A673 (cell line): Measurements from ENCODE around the gene SFSWAP. TPM values are rescaled to one million over a fixed set of nuclear protein-coding genes. Genes with fewer than 3 reads are reported as not detected.

Source experiments
- BruUV-seq: library from RNA; stranded (reverse); fragments of 400-500 nt; replicated peaks from 2 replicates; lab custom pipeline; 2021; lab: Mats Ljungman, UMichigan
- CTCF ChIA-PET: fragments of 300-600 bp; sonication (Branson Sonifier 250); formaldehyde crosslinking; loops from one replicate; lab custom pipeline; 2022; ENCODE audit warnings: antibody characterized with exemption; lab: Charles Lee
- POLR2A ChIA-PET: fragments of 300-600 bp; sonication (Branson Sonifier 250); formaldehyde crosslinking; loops from one replicate; lab custom pipeline; 2022; ENCODE audit warnings: antibody characterized with exemption; ENCODE audit not compliant: low non-redundant PET; lab: Charles Lee
- DNase-seq: peaks from one replicate; pipeline ENCODE4 v3.0.0-alpha.2; 2015; ENCODE audit warnings: low spot score
- H3K27ac ChIP-seq: fragments of 200-600 bp; sonication (generic); 2 replicates; pipeline ENCODE4 v1.5.1; 2016; ENCODE audit warnings: mixed run types, low read depth, mild to moderate bottlenecking, mixed read lengths, antibody characterized with exemption, low read length; ENCODE audit not compliant: poor library complexity, severe bottlenecking
- H3K27me3 ChIP-seq: fragments of 200-600 bp; sonication (generic); replicated peaks from 2 replicates; pipeline ENCODE4 v1.6.1; 2017; ENCODE audit warnings: mixed run types, low read depth, mild to moderate bottlenecking, mixed read lengths, antibody characterized with exemption, low read length; ENCODE audit not compliant: insufficient read depth, poor library complexity
- H3K36me3 ChIP-seq: fragments of 200-600 bp; sonication (generic); 2 replicates; pipeline ENCODE4 v1.6.1; 2016; ENCODE audit warnings: mixed run types, mild to moderate bottlenecking, mixed read lengths, antibody characterized with exemption, low read length; ENCODE audit not compliant: insufficient read depth, poor library complexity, severe bottlenecking
- H3K4me1 ChIP-seq: fragments of 200-600 bp; sonication (generic); 2 replicates; pipeline ENCODE4 v1.6.1; 2017; ENCODE audit warnings: mixed run types, mild to moderate bottlenecking, mixed read lengths, antibody characterized with exemption, low read length; ENCODE audit not compliant: insufficient read depth, poor library complexity, severe bottlenecking
- H3K4me3 ChIP-seq: fragments of 200-600 bp; sonication (generic); 2 replicates; pipeline ENCODE4 v1.5.1; 2016; ENCODE audit warnings: low read depth, mixed run types, mild to moderate bottlenecking, mixed read lengths, low read length; ENCODE audit not compliant: poor library complexity, severe bottlenecking
- H3K9me3 ChIP-seq: fragments of 200-600 bp; sonication (generic); 2 replicates; pipeline ENCODE4 v1.6.1; 2016; ENCODE audit warnings: mixed run types, low read depth, mild to moderate bottlenecking, mixed read lengths, antibody characterized with exemption, low read length; ENCODE audit not compliant: poor library complexity, severe bottlenecking
- EZH2 ChIP-seq: fragments of 200-600 bp; sonication (generic); IDR thresholded peaks from 2 replicates; pipeline ENCODE4 v1.6.1; 2017; ENCODE audit warnings: borderline replicate concordance, low read depth, mild to moderate bottlenecking, mixed read lengths, antibody characterized with exemption, low read length; ENCODE audit not compliant: poor library complexity, severe bottlenecking
- intact Hi-C: fragments of 100-400 bp; cut with micrococcal nuclease; formaldehyde crosslinking; loops from one replicate; pipeline ENCODE4 v1.10.0; 2022; ENCODE audit not compliant: unreplicated experiment
- total RNA-seq: library from RNA; stranded (reverse); gene quantifications from 2 replicates; pipeline ENCODE4 v1.2.3, GENCODE V29; 2021
- TF ChIP-seq, protein P1 (sequence below): fragments of 300-800, 200-600 bp; sonication (generic); conservative IDR thresholded peaks from 2 replicates; pipeline ENCODE4 v1.5.1; 2017; ENCODE audit warnings: low read depth, mild to moderate bottlenecking, antibody characterized with exemption, low read length, moderate library complexity, mixed read lengths

The SFSWAP gene
- total RNA-seq, 1 experiment from 2014 or later, result 66.4 TPM

DNA sequence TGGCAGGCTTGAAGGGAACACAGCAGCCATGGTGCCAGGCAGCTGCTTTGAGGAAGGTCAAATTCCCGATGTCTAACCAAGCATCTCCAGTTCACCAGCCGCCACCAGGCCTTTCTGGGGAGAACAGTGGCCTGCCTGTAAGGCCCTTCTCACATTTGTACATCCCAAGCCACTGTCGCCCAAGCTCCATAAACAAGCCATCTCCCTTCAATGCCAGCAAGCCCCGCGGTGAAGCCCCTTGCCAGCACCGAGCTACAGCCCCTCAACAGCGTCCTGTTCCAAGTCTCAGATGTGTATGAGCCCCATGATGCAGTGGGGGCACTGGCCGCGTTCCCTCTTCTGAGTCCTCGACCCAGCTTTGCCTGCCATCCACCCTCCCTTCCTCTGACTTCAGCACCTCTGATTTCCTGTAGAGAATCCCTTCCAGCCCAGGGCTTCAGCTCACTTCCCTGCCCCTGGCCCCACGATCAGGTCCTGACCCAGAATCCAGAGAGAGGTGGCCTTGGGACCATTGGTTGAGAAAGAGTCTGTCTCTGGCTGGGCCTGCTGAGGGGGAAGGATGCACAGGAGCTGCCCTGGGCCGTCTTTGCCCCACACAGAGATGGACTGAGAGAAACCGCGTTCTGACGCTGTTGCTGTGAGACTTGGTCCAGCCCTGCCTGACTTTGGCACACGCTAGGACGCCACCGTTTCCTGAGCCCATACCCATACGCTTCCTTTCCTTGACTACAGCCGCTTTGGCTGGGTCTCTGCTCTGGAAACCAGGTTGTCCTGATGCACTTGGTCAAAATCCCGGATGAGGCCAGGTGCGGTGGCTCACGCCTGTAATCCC lies 115.4 kb downstream of the SFSWAP start:
- TF ChIP-seq EZH2, result no peak
- TF ChIP-seq, protein P1, sequence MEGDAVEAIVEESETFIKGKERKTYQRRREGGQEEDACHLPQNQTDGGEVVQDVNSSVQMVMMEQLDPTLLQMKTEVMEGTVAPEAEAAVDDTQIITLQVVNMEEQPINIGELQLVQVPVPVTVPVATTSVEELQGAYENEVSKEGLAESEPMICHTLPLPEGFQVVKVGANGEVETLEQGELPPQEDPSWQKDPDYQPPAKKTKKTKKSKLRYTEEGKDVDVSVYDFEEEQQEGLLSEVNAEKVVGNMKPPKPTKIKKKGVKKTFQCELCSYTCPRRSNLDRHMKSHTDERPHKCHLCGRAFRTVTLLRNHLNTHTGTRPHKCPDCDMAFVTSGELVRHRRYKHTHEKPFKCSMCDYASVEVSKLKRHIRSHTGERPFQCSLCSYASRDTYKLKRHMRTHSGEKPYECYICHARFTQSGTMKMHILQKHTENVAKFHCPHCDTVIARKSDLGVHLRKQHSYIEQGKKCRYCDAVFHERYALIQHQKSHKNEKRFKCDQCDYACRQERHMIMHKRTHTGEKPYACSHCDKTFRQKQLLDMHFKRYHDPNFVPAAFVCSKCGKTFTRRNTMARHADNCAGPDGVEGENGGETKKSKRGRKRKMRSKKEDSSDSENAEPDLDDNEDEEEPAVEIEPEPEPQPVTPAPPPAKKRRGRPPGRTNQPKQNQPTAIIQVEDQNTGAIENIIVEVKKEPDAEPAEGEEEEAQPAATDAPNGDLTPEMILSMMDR, result no peak
- DNase-seq, result no peak
- BruUV-seq, result no TSS peak
- CTCF ChIA-PET, result no interaction called here
- Histone ChIP-seq H3K27me3 (no peaks in the 10 kb centered on the region), H3K4me3 (no peak overlapping the region), H3K4me1 (peaks cover 13% of the 10 kb centered on the region), H3K27ac (no peak overlapping the region), H3K9me3 (no peaks in the 10 kb centered on the region), H3K36me3 (no peaks in the 10 kb centered on the region)
- intact Hi-C loops, result no loop called here
- POLR2A ChIA-PET, result no interaction called here

- POLR2A ChIA-PET, result no interaction called here
- no peaks in the 10 kb centered on the region for H3K27me3 ChIP-seq
- BruUV-seq, result no TSS peak
- no peak for TF ChIP-seq EZH2
- TF ChIP-seq, protein P1, result peak; percentile 24; the same call in 1 of the 2 replicates
- no peaks in the 10 kb centered on the region for H3K9me3 ChIP-seq
- H3K4me3 ChIP-seq, result peak within 1 kb of the TSS; percentile 54
- DNase-seq, result peak; percentile 82
- intact Hi-C loops, result no loop called here
- H3K27ac ChIP-seq, result no peak within 1 kb of the TSS
- CTCF ChIA-PET, result no interaction called here
- no peaks in the 10 kb centered on the region for H3K36me3 ChIP-seq
- peaks cover 20% of the 10 kb centered on the region for H3K4me1 ChIP-seq
Observed at GRCh38 chr12:131827961-131828534, 117.2 kb downstream of the SFSWAP start, which contains the start of gene MMP17. Gene MMP17 (plus strand): TSS chr12:131828393. CDS start chr12:131828495, 102 bp downstream.

DNA sequence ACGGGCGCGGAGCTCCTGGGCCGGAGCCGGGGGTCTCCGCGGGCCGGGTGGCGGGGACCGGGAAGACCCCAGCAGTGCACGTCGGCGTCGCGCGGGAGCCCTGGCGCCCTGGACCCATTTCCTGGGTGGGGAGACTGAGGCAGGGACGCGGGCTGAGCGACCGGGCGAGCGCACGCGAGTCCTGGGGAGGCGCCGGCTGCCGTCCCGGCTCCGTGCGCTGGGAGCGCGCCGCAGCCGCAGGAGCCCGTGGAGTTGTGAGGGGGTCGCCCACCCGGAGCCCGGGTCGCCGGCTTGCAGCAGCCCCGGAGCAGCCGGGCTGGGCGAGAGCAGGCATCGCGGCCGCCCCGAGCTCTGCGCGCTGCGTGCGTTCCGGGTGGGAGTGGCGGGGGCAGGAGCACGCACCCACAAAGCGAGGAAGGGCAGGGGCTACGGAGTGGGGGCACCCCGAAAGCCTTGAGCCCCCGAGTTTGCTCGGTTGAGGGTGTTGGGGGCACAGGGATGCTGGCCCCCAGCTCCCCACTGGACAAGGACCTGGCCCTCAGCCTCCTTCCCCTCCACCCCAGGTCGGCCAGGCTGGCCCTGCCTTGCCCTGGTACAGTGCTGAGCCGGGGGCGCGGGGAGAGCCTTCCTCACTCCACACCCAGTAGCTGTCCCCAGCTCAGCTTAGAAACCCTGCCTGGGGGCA lies 117.9 kb downstream of the SFSWAP start:
- H3K4me1 ChIP-seq, result peaks cover 28% of the 10 kb centered on the region
- H3K27ac ChIP-seq, result no peak overlapping the region
- ChIA-PET CTCF (no interaction called here), POLR2A (no interaction called here)
- no peaks in the 10 kb centered on the region for H3K27me3 ChIP-seq
- intact Hi-C loops, result no loop called here
- H3K36me3 ChIP-seq, result no peaks in the 10 kb centered on the region
- H3K4me3 ChIP-seq, result peak overlapping the region; percentile 54
- no peak for TF ChIP-seq EZH2
- TF ChIP-seq, protein P1, result no peak
- no TSS peak for BruUV-seq
- DNase-seq, result peak; percentile 40
- H3K9me3 ChIP-seq, result no peaks in the 10 kb centered on the region
